AG04449 (cell line): ENCODE results near the gene TP53I13.

ENCODE experiments used
- CTCF ChIA-PET: fragments of 350-600 bp; formaldehyde crosslinking; extraction: SDS; loops from one replicate; lab custom pipeline; 2021; ENCODE audit warnings: antibody characterized with exemption; lab: Yijun Ruan, JAX
- POLR2A ChIA-PET: fragments of 400-600, 350-600 bp; formaldehyde crosslinking; extraction: SDS; loops from one replicate; lab custom pipeline; 2020; ENCODE audit warnings: antibody characterized with exemption, inconsistent platforms; lab: Yijun Ruan, JAX
- DNase-seq: peaks from one replicate; pipeline ENCODE4 v3.0.0-alpha.2; 2010; ENCODE audit warnings: low read depth, low spot score
- H3K4me3 ChIP-seq: 2 replicates; pipeline ENCODE4 v1.5.1; 2011; ENCODE audit warnings: low read depth, mild to moderate bottlenecking, control low read depth, low read length
- CTCF ChIP-seq: IDR thresholded peaks from one replicate; pipeline ENCODE4 v1.5.1; 2011; ENCODE audit warnings: mild to moderate bottlenecking, moderate library complexity, low read length, control low read depth, inconsistent platforms; ENCODE audit not compliant: insufficient read depth; ENCODE audit errors: missing control alignments

TP53I13 gene, protein sequence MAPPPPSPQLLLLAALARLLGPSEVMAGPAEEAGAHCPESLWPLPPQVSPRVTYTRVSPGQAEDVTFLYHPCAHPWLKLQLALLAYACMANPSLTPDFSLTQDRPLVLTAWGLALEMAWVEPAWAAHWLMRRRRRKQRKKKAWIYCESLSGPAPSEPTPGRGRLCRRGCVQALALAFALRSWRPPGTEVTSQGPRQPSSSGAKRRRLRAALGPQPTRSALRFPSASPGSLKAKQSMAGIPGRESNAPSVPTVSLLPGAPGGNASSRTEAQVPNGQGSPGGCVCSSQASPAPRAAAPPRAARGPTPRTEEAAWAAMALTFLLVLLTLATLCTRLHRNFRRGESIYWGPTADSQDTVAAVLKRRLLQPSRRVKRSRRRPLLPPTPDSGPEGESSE

DNA sequence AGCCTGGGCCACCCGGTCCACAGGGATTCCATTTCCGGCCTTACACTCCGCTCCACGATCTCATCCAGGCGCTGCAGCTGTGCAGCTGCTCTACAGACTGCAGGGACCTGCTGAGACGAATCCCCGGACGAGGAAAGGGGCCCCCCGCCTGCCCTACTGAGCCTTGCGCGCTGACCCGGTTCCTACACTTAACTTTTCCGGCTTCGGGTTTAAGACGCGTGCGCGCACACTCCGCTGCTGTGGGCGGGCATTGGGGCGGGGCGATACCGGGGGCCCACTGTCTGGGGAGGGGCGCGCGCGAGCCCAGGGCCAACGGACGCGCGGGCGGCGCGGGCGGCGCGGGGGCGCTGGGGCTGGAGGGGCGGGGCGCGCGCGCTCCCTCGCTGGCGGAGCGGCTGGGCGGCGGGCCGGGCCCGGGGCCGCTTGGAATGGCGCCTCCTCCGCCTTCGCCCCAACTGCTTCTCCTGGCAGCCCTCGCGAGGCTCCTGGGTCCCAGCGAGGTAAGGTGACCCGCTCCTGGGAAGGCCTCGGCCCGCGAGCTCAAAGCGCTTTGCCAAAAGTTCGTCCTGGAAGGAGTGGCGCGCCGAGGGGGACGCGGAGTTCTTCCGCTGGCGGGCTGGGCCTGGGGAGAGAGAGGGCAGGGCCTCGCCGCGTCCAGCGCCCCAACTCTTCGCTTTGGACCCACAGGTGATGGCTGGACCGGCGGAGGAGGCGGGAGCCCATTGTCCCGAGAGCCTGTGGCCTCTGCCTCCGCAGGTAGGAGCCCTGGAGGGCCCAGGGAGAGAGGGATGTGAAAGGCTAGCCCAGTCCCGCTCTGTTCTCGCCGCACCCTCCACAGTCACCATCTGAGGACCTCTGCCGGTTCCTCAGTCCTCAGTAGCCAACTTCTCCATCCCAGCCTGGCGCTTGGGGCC lies at the start of gene TP53I13:
TSS of gene TP53I13 (plus strand) at position 371 of the 914 bp plus-strand sequence. CDS start at position 429, 58 bp downstream.
- H3K4me3 ChIP-seq = peak within 1 kb of the TSS; percentile 77
- ChIA-PET POLR2A (interaction anchor here (0.6 to 1.5 kb wide), 2 partner anchors 12 to 15 kb away, joined by 4 to 5 read pairs; no protein-coding TSS in a partner anchor), CTCF (interaction anchor here (0.7 to 20.8 kb wide), 13 partner anchors 10 to 201 kb away, joined by 3 to 222 read pairs (median 13); no protein-coding TSS in a partner anchor)
- DNase-seq = no peak
- no peak for TF ChIP-seq CTCF

- no peak overlapping the region for H3K4me3 ChIP-seq
- no peak for DNase-seq
- TF ChIP-seq CTCF = no peak
- CTCF ChIA-PET = interaction anchor here (1.4 to 6.2 kb wide), 4 partner anchors 11 to 155 kb away, joined by 4 to 64 read pairs (median 10); no protein-coding TSS in a partner anchor
- POLR2A ChIA-PET = no interaction called here
Observed at GRCh38 chr17:29524692-29525091, 43.8 kb upstream of the TP53I13 start.

DNA sequence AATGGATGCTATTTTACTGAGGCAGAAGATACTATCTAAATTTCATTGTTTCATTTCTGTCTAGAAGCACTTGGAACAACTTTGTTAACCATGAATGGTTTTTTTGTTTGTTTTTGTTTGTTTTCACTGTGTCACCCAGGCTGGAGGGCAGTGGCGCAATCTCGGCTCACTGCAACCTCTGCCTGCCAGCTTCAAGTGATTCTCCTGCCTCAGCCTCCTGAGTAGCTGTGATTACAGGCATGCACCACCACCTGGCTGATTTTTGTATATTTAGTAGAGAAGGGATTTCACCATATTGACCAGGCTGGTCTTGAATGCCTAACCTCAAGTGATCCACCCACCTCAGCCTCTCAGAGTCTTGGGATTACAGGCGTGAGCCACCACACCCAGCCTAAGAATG lies 42.2 kb upstream of the TP53I13 start:
- ChIA-PET POLR2A (no interaction called here), CTCF (interaction anchor here (3.3 kb wide), 2 partner anchors 11 to 156 kb away, joined by 14 to 22 read pairs; no protein-coding TSS in a partner anchor)
- H3K4me3 ChIP-seq = no peak overlapping the region
- no peak for DNase-seq
- no peak for TF ChIP-seq CTCF

DNA sequence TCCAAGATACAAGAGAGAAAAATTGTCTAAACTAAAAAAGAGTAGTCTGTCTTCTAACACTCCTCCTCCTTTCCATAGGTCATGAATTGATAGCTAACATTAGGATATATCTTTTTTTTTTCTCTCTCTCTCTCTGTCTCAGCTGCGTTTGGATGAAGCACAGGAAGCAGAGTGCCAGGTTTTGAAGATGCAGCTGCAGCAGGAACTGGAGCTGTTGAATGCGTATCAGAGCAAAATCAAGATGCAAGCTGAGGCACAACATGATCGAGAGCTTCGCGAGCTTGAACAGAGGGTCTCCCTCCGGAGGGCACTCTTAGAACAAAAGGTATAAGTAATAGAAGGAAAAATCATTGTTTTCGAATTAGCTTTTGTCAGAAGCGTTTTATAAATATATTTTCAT lies 34.5 kb upstream of the TP53I13 start:
- POLR2A ChIA-PET = interaction anchor here (0.9 kb wide), 1 partner anchor 240 kb away, joined by 3 read pairs; the partner anchor contains the start of gene NUFIP2

DNA sequence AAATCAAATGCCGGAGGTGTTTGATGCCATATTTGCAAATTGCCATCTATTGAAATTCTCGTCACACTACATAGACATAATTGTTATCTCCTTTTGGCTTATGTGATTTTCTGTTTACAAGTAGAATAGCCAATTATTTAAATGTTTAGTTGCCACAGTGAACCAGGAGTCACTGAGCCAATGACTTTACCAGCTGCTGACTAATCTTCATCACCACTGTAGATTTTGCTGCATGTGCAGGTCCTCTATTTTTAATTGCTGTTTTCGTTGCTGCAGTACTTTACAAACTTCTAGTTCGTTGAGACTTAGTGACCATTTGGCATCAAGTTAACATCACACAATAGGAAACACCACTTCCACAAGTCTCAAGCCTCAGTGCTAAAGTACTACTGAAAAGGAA lies 24.4 kb upstream of the TP53I13 start:
- no peak for DNase-seq
- H3K4me3 ChIP-seq = no peak overlapping the region
- CTCF ChIA-PET = interaction anchor here (1.0 to 3.3 kb wide), 3 partner anchors 10 to 173 kb away, joined by 4 to 28 read pairs (median 5); no protein-coding TSS in a partner anchor
- POLR2A ChIA-PET = no interaction called here
- no peak for TF ChIP-seq CTCF

More for the DNA sequence above, 34.5 kb upstream of the TP53I13 start:
- no peak for TF ChIP-seq CTCF
- CTCF ChIA-PET = interaction anchor here (0.6 to 6.6 kb wide), 10 partner anchors 10 to 256 kb away, joined by 3 to 152 read pairs (median 4); no protein-coding TSS in a partner anchor
- no peak for DNase-seq
- no peak overlapping the region for H3K4me3 ChIP-seq
